Epithelial cell of prostate (primary cell): ENCODE measurements around the gene PRRX2.
"Not testable (repeated sequence)": the region's sequence is repeated elsewhere in the genome, so short reads cannot be mapped to it uniquely, and the experiment has no call there.

Source experiments
- DNase-seq: peaks from one replicate; pipeline ENCODE4 v3.0.0-alpha.2; 2011; ENCODE audit warnings: low read depth, low spot score
- H3K27ac ChIP-seq: fragments of 450-650 bp; 2 replicates; pipeline ENCODE4 v1.5.1; 2017; ENCODE audit warnings: mild to moderate bottlenecking

PRRX2 gene

GRCh38 chr9:129724456-129725190 lies 59.2 kb downstream of the PRRX2 start:
- no peak for DNase-seq

GRCh38 chr9:129725795-129726251 lies 60.4 kb downstream of the PRRX2 start:
- H3K27ac ChIP-seq, result no peak overlapping the region
- DNase-seq, result no peak

More at GRCh38 chr9:129724456-129725190, 59.2 kb downstream of the PRRX2 start:
- H3K27ac ChIP-seq, result no peak overlapping the region

DNA sequence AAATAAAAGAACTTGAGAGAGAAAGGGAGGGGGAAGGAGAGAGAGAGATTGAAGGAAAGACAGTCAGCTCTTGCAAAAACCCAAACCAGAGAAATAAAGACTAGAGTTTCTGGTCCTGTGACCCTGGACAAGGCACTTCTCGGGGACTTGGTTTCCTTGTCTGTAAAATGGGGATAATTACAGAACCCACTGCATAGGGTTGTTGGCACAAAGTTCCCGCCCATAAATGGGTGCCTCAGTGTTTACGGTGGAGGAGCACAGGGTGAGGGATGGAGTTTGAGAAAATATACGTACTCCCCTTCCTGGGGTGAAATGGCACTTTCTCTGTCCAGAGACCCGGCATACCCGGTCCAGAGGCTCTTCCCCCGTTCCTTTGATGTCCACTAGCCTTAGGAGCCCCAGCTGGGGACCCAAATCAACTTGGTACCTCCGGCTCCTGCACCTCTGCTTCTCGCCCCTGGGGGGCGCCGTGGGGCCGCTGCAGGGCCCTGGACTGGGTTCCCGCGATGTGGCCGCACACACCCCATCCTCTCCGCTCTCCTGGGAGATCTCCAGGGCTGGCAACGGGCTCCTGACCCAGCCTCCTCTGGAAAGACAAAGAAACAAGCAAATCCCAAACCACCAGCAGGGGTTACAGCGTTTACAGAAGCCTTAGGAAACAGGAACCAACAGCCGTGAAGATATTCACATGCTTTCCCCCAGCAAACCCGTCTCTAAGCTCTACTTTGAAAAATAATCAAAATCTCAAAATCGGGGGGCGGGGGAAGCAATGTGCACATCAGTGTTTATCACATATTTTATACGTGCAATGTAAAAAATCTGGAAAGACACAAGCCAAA lies 61.1 kb downstream of the PRRX2 start:
- no peak for DNase-seq
- H3K27ac ChIP-seq, result no peak overlapping the region

DNA sequence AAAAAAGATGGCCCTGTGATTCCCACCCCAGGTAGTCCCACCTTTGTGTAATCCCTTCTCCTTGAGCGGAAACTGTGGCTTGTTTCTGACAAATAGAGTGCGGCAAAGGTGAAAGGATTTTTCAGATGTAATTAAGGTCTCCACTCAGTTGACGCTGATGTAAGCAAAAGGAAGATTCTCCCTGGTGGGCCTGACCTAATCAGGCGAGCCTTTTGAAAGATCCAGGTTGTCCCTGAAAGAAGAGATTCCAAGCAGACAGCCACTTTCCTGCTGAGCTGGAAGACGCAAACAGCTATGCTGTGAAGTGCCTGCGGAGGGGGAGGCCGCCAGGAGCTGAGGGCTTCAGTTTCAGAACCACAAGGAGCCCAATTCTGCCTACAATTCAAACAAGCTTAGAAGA lies 63.3 kb downstream of the PRRX2 start:
- H3K27ac ChIP-seq, result no peak overlapping the region
- DNase-seq, result no peak

DNA sequence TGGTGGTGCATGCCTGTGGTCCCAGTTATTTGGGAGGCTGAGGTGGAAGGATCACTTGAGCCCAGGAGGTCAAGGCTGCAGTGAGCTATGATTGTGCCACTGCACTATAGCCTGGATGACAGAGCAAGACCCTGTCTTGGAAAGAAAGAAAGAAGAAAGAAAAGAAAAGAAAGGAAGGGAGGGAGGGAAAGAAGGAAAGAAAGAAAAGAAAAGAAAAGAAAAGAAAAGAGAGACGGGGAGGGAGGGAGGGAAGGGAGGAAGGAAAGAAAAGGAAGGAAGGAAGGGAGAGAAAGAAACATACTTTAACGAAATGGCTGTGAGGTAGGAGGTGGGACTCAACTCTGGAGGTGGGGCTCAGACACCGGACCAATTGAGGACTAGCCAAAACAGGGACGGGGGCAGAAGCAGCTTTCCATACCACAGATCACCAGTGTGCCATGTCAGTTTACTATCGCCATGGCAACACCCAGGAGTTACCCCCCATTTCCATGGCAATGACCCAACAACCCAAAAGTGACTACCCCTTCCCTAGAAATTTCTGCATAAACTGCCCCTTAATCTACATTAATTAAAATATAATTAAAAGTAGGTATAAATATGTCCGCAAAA lies 66.1 kb downstream of the PRRX2 start:
- H3K27ac ChIP-seq, result no peak overlapping the region
- no peak for DNase-seq

GRCh38 chr9:129732100-129732499 lies 66.7 kb downstream of the PRRX2 start:
- H3K27ac ChIP-seq, result no peak overlapping the region
- DNase-seq, result no peak

GRCh38 chr9:129732946-129733631 lies 67.6 kb downstream of the PRRX2 start:
- H3K27ac ChIP-seq, result no peak overlapping the region
- no peak for DNase-seq

- no peak overlapping the region for H3K27ac ChIP-seq
- no peak for DNase-seq
Measured at GRCh38 chr9:129733632-129733953, 68.1 kb downstream of the PRRX2 start.

GRCh38 chr9:129735546-129735945 lies 70.1 kb downstream of the PRRX2 start:
- no peak for DNase-seq
- H3K27ac ChIP-seq, result no peak overlapping the region

DNA sequence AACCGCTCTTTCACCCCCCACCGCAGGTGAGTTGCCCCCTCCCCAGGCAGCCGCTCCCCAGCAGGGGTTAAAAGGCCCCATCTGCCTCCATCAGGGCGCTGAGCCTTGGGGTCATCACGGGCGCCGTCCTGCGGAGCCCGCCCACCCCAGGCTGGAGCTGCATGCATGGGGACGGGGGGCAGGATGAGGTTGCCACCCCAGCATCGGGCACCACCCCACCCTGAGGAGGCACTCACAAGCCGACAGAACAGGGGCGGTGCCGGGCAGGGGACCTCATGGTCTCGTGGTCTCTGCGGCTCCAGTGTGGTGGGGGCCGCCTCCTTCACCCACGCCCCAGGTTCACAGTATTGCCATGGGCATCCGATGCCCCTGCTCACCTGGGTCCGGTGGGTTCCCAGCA lies 70.9 kb downstream of the PRRX2 start:
- no peak for DNase-seq
- no peak overlapping the region for H3K27ac ChIP-seq

DNA sequence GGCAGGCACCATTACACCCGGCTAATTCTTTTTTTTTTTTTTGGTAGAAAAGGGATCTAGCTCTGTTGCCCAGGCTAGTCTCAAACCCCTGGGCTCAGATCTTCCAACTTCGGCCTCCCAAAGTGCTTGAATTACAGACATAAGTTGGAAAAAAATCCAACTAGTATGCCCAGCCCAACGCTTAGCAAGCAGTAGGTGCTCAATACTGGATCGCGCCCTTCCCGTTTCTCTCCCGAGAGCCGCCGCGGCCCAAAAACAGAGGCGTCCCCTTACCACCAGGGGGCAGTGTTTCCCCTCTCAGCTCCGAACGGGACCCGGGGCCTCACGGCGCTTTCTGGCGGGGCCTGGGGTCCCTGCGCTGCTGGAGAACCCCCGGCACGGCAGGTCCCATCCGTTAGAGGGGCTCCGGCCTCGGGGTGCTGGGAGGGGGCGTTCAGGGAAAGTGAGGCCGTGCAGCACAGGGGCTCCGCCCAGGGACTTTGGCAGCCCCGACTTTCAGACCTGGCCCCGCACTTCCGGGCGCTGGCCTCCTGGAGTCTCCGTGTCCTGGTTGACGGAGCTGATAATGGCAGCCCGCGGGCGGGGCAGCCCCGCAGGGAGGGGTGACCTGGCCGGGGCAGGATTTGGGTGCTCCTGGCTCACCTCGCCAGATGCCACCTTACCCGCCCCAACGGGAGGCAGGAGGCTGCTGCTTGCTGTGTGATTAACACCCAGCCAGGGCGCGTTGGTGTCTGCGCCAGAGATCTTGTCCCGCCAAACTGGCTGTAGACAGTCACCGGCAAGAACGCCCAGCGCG lies 72.2 kb downstream of the PRRX2 start:
- no peak for DNase-seq
- no peak overlapping the region for H3K27ac ChIP-seq

DNA sequence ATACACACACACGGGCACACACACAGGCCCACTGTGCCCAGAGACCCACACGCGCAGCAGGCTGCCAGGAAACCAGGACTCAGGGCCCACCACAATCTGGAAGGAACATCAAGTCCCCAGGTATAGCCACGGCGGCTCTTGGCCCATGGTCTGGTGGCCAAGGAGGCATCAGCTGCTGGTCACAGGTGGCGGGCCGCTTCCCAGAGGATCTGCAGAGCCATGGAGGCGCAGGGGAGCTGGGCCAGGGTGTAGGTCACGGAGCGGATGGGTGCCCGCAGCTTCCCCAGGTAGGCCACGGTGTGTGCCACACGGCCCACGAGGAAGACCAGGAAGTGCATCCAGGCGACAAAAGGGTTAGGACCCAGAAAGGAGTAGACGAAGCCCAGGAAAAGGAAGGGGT lies 74.0 kb downstream of the PRRX2 start:
- H3K27ac ChIP-seq, result no peak overlapping the region
- no peak for DNase-seq

DNA sequence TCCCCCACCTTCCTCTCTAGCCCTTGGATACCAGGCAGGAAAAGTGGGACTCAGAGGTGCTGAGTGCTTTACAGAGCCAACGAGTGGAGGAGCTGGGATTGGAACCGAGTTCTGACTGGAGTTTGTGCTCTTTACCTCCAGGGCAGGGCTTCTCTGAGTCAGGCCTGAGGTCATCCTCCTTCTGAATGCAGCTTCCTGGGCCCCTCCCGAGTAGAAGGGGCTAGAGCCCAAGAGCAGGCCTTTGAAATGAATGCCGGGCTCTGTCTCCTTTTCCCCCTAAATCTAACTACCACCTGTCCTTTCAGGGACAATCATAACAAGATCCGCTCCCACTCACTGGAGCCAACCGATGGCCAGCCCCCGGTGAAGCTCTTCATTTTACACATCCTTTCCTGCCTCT lies 74.7 kb downstream of the PRRX2 start:
- no peak overlapping the region for H3K27ac ChIP-seq
- DNase-seq, result no peak

DNA sequence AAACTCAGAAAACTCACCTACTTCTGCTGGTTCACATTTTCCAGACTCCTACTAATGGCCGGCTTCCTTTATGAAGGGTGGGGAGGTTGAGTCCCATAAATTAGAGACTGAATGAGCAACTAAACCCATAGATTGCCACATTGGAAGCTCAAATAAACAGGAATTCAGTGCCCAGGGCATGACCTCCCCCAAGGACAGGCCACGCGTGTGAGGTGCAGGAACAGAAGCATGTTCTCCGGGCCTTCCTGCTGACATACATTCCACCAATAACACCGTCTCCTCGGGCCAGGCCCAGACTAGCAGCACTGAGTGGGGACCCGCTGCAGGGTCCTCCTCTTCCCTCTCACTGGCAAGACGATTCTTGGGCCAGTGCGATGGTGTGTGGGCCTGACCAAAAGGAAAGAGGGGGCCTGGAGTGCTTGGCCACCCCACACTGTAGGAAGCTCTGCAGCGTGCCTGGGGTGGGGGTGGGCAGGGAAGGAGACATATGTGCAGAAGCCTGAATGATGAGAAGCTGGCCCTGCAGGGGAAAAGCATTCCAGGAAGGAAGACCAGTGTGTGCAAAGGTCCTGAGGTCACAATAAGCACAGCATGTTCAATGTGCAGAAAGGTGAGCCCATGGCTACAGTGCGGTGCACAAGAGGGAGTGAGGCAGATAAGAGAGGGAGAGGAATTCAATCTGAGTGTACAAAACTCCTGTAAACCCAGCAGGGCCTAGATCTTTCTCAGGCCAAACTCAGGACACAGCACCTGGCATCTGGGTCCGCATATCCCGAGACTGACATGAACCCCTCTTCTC lies 75.4 kb downstream of the PRRX2 start:
- no peak for DNase-seq
- H3K27ac ChIP-seq, result no peak overlapping the region

- H3K27ac ChIP-seq, result no peak overlapping the region
Measured at GRCh38 chr9:129745200-129745599, 79.8 kb downstream of the PRRX2 start.

GRCh38 chr9:129746092-129746777 lies 80.8 kb downstream of the PRRX2 start:
- DNase-seq, result no peak
- H3K27ac ChIP-seq, result no peak overlapping the region

More at GRCh38 chr9:129745200-129745599, 79.8 kb downstream of the PRRX2 start:
- no peak for DNase-seq

DNA sequence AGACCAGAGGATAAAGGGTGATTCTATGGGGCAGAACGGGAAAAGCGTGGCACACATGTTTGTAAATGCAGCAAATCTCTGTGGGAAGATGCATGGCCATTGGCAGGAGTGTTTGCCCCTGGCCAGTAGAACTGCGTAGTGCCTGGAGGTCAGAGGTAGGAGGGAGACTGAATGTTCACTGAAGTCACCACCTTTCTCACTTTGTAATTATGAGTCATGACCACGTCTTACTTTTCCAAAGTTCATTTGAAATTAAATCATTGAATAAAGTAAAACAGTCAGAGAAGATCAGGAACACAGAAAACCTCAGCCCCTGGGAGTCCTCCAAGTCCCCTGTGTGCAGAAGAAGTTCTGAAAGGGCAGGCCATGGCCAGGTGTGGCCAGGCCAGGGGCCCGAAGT lies 82.8 kb downstream of the PRRX2 start:
- no peak for DNase-seq
- no peak overlapping the region for H3K27ac ChIP-seq

DNA sequence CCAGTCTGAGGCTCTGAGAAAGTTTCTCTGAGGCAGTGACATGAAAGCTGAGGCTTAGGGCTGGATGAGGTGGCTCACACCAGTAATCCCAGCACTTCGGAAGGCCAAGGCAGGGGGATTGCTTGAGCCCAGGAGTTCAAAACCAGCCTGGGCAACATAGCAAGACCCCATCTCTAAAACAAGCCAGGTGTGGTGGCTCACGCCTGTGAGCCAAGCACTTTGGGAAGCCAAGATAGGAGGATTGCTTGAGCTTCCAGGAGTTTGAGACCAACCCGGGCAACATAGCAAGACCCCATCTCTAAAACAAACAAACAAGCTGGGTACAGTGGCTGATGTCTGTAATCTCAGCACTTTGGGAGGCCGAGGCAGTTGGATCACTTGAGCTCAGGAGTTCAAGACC lies 83.6 kb downstream of the PRRX2 start:
- DNase-seq, H3K27ac ChIP-seq: not testable (repeated sequence)
